Nephron progenitor cell (in vitro differentiated cells): ENCODE data around the gene AKAP12.

Experiments used
- DNase-seq: peaks from one replicate; pipeline ENCODE4 v3.0.0; 2021
- H3K27ac Mint-ChIP-seq: 2 replicates; pipeline ENCODE4 v1.8.0; 2021; ENCODE audit warnings: mild to moderate bottlenecking, moderate library complexity, mixed read lengths
- H3K27me3 Mint-ChIP-seq: 2 replicates; pipeline ENCODE4 v1.8.0; 2021; ENCODE audit warnings: mild to moderate bottlenecking, low read depth, mixed read lengths; ENCODE audit not compliant: poor library complexity
- H3K36me3 Mint-ChIP-seq: 2 replicates; pipeline ENCODE4 v1.8.0; 2021; ENCODE audit warnings: low read depth, mixed read lengths
- H3K4me1 Mint-ChIP-seq: 2 replicates; pipeline ENCODE4 v1.8.0; 2021; ENCODE audit warnings: mixed read lengths
- H3K4me3 Mint-ChIP-seq: 2 replicates; pipeline ENCODE4 v1.8.0; 2021; ENCODE audit warnings: mild to moderate bottlenecking, moderate library complexity, mixed read lengths
- H3K9me3 Mint-ChIP-seq: 2 replicates; pipeline ENCODE4 v1.8.0; 2021; ENCODE audit warnings: mild to moderate bottlenecking, moderate library complexity, mixed read lengths
- CTCF ChIP-seq: fragments of 200-600 bp; sonication (generic); IDR thresholded peaks from 2 replicates; pipeline ENCODE4 v1.5.0; 2021; ENCODE audit warnings: antibody characterized with exemption

Gene AKAP12

DNA sequence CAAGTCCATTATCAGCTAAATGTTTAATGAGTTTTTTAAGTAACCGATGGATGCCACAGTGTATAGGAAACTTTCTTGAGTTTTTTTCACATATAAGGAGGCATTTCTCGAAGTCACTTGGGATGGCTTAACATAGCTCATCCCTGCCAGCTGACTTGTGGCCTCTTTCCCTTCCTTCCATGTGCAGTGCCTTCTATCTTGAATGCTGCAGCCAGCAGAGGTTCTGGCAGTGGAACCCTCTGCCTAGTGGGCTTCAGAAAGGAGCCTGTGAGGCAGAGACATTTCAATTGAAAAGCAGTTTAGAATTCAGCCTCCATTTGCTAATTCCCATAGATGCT lies 51.9 kb downstream of the AKAP12 start:
- peaks cover 80% of the 10 kb centered on the region for H3K4me1 Mint-ChIP-seq
- H3K27ac Mint-ChIP-seq: peak overlapping the region; percentile 71
- no peak overlapping the region for H3K4me3 Mint-ChIP-seq
- H3K9me3 Mint-ChIP-seq: no peaks in the 10 kb centered on the region
- peaks cover 9% of the 10 kb centered on the region for H3K36me3 Mint-ChIP-seq
- DNase-seq: no peak
- no peak for TF ChIP-seq CTCF
- H3K27me3 Mint-ChIP-seq: peaks cover 6% of the 10 kb centered on the region

DNA sequence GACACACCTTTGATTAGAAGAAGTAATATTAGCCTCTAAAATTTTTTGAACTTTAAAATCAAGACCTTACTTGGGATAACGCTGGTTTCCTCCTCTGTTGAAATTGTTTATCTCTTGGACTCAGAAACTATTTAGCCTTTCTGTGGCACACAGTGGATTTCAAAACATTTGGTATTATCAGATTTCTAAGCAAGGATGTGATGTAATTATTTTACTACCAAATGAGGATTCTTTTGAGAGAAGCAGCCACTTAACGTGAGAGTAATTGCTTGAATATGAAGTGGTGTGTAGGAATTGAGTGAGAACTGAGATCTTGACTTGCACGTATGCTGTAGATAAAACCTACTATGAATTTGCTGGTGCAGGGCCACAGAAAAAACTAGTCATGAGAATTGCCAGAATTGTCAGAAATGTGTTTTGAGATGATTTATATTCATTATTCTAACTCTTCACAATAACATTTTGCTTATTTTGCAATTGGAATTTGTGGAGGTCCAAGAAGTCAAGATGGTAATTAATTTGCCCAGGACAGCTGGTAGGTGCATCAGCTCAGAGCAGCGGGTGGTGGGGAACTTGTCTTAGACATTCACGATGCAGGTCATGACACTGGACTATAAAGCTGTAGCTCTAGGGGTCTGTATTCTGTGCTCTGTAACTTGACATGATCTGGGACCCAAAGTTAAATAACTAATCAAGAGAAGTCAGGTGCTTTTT lies 53.4 kb downstream of the AKAP12 start:
- no peak for DNase-seq
- peaks cover 4% of the 10 kb centered on the region for H3K36me3 Mint-ChIP-seq
- H3K27me3 Mint-ChIP-seq: peaks cover 6% of the 10 kb centered on the region
- H3K4me1 Mint-ChIP-seq: peaks cover 90% of the 10 kb centered on the region
- no peak overlapping the region for H3K4me3 Mint-ChIP-seq
- TF ChIP-seq CTCF: no peak
- peak overlapping the region; percentile 85 for H3K27ac Mint-ChIP-seq
- H3K9me3 Mint-ChIP-seq: no peaks in the 10 kb centered on the region

GRCh38 chr6:151293688-151294016 lies 53.9 kb downstream of the AKAP12 start:
- H3K27ac Mint-ChIP-seq: no peak overlapping the region
- H3K4me3 Mint-ChIP-seq: no peak overlapping the region
- H3K4me1 Mint-ChIP-seq: peaks cover 90% of the 10 kb centered on the region
- TF ChIP-seq CTCF: no peak
- peaks cover 3% of the 10 kb centered on the region for H3K27me3 Mint-ChIP-seq
- no peak for DNase-seq
- H3K36me3 Mint-ChIP-seq: peaks cover 4% of the 10 kb centered on the region
- no peaks in the 10 kb centered on the region for H3K9me3 Mint-ChIP-seq

GRCh38 chr6:151294561-151295101 lies 54.9 kb downstream of the AKAP12 start:
- H3K9me3 Mint-ChIP-seq: no peaks in the 10 kb centered on the region
- no peak overlapping the region for H3K4me3 Mint-ChIP-seq
- H3K27ac Mint-ChIP-seq: peak overlapping the region; percentile 18
- DNase-seq: no peak
- peaks cover 89% of the 10 kb centered on the region for H3K4me1 Mint-ChIP-seq
- peaks cover 3% of the 10 kb centered on the region for H3K27me3 Mint-ChIP-seq
- no peak for TF ChIP-seq CTCF
- peaks cover 4% of the 10 kb centered on the region for H3K36me3 Mint-ChIP-seq

DNA sequence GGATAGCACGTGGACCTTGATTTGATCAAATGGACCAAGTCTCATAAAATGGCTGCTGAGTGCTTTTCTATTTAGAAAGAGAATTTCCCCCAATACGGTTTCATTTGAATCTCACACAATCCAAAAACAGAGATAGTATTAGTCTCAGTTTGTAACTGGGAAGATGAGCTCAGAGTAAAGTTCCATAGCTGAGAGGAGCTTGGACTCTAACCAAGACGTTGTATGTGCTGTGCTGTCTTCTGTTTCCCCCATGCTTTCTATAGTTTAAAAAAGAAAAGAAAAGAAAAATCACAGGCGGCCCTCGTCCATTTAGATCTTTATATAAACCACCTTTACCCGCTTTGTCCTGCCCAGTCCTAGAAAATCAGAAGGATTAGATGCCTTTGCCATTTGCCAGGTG lies 58.1 kb downstream of the AKAP12 start:
- H3K4me1 Mint-ChIP-seq: peaks cover 66% of the 10 kb centered on the region
- no peaks in the 10 kb centered on the region for H3K27me3 Mint-ChIP-seq
- no peaks in the 10 kb centered on the region for H3K9me3 Mint-ChIP-seq
- no peak for DNase-seq
- peaks cover 14% of the 10 kb centered on the region for H3K36me3 Mint-ChIP-seq
- H3K27ac Mint-ChIP-seq: peak overlapping the region; percentile 12
- H3K4me3 Mint-ChIP-seq: no peak overlapping the region
- TF ChIP-seq CTCF: no peak

DNA sequence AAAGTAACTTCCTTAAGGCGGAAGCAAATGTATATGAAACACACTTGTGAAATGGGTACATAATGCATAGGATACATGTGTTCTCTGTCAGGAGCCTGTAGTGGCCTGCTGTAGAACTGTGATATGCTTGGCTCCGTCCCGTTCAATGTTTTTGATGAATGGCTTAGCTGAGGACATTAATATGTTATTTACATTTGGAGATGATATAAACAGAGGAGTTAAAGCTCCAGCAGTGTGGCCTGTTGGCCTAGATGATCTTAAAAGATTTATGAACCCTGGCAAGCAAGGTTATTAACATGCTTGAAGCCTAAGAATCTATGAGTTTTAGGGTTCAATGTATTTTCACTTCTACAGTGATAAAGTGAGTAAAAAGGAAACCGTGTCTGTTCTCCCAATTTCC lies 59.2 kb downstream of the AKAP12 start:
- Mint-ChIP-seq H3K27me3 (peaks cover 4% of the 10 kb centered on the region), H3K27ac (no peak overlapping the region), H3K4me1 (peaks cover 55% of the 10 kb centered on the region), H3K4me3 (no peak overlapping the region), H3K9me3 (no peaks in the 10 kb centered on the region), H3K36me3 (peaks cover 23% of the 10 kb centered on the region)
- no peak for DNase-seq
- no peak for TF ChIP-seq CTCF
